H9 (cell line): Measurements from ENCODE around the gene INTS15. TPM values are rescaled to one million over a fixed set of nuclear protein-coding genes. Genes with fewer than 3 reads are reported as not detected.

Experiments
- DNase-seq: peaks from one replicate; pipeline ENCODE4 v3.0.0-alpha.2; 2017
- H2AFZ ChIP-seq: one replicate; pipeline ENCODE4 v1.6.1; 2013; ENCODE audit warnings: mild to moderate bottlenecking, low read length, control low read depth, moderate library complexity
- H2AK5ac ChIP-seq: 2 replicates; pipeline ENCODE4 v1.6.1; 2013; ENCODE audit warnings: low read length, control low read depth, mixed read lengths; ENCODE audit not compliant: insufficient read length
- H2BK120ac ChIP-seq: one replicate; pipeline ENCODE4 v1.6.1; 2013; ENCODE audit warnings: low read depth, mild to moderate bottlenecking, low read length, control low read depth, inconsistent platforms; ENCODE audit not compliant: poor library complexity, severe bottlenecking
- H2BK12ac ChIP-seq: 2 replicates; pipeline ENCODE4 v1.6.1; 2013; ENCODE audit warnings: low read length, control low read depth, mixed read lengths, low read depth; ENCODE audit not compliant: insufficient read length
- H2BK15ac ChIP-seq: 2 replicates; pipeline ENCODE4 v1.6.1; 2013; ENCODE audit warnings: low read depth, low read length, control low read depth
- H2BK20ac ChIP-seq: one replicate; pipeline ENCODE4 v1.6.1; 2013; ENCODE audit warnings: low read depth, mild to moderate bottlenecking, low read length, control low read depth, inconsistent platforms; ENCODE audit not compliant: poor library complexity, severe bottlenecking
- H2BK5ac ChIP-seq: 2 replicates; pipeline ENCODE4 v1.6.1; 2013; ENCODE audit warnings: low read length, control low read depth, mixed read lengths; ENCODE audit not compliant: insufficient read length
- H3K14ac ChIP-seq: 2 replicates; pipeline ENCODE4 v1.6.1; 2013; ENCODE audit warnings: low read length, control low read depth; ENCODE audit not compliant: insufficient read depth
- H3K18ac ChIP-seq: 2 replicates; pipeline ENCODE4 v1.6.1; 2013; ENCODE audit warnings: low read depth, mild to moderate bottlenecking, mixed read lengths, low read length, control low read depth; ENCODE audit not compliant: insufficient read length
- H3K23ac ChIP-seq: 2 replicates; pipeline ENCODE4 v1.6.1; 2013; ENCODE audit warnings: low read length, control low read depth, mixed read lengths, low read depth; ENCODE audit not compliant: insufficient read length
- H3K23me2 ChIP-seq: 2 replicates; pipeline ENCODE4 v1.6.1; 2013; ENCODE audit warnings: low read depth, mild to moderate bottlenecking, mixed read lengths, low read length, control low read depth; ENCODE audit not compliant: insufficient read length, poor library complexity, severe bottlenecking
- H3K27ac ChIP-seq: 2 replicates; pipeline ENCODE4 v1.5.1; 2013; ENCODE audit warnings: low read length, control low read depth, mixed read lengths, low read depth; ENCODE audit not compliant: insufficient read length
- H3K27me3 ChIP-seq: 2 replicates; pipeline ENCODE4 v1.6.1; 2013; ENCODE audit warnings: low read length, control low read depth, inconsistent platforms; ENCODE audit not compliant: insufficient read depth
- H3K4ac ChIP-seq: 2 replicates; pipeline ENCODE4 v1.6.1; 2013; ENCODE audit warnings: low read depth, mild to moderate bottlenecking, control low read depth, inconsistent platforms, low read length, moderate library complexity
- H3K4me1 ChIP-seq: 2 replicates; pipeline ENCODE4 v1.6.1; 2013; ENCODE audit warnings: low read length, control low read depth, inconsistent platforms; ENCODE audit not compliant: insufficient read depth
- H3K4me2 ChIP-seq: 2 replicates; pipeline ENCODE4 v1.6.1; 2013; ENCODE audit warnings: low read length, control low read depth, mixed read lengths; ENCODE audit not compliant: insufficient read length, insufficient read depth
- H3K56ac ChIP-seq: 2 replicates; pipeline ENCODE4 v1.6.1; 2013; ENCODE audit warnings: low read depth, mild to moderate bottlenecking, mixed read lengths, low read length, control low read depth; ENCODE audit not compliant: insufficient read length
- H3K79me1 ChIP-seq: 2 replicates; pipeline ENCODE4 v1.6.1; 2013; ENCODE audit warnings: low read depth, mild to moderate bottlenecking, moderate library complexity, low read length, control low read depth, inconsistent platforms; ENCODE audit not compliant: insufficient read depth, poor library complexity, severe bottlenecking
- H3K79me2 ChIP-seq: 2 replicates; pipeline ENCODE4 v1.6.1; 2013; ENCODE audit warnings: low read length, control low read depth, inconsistent platforms; ENCODE audit not compliant: insufficient read depth
- H3K9ac ChIP-seq: 2 replicates; pipeline ENCODE4 v1.6.1; 2013; ENCODE audit warnings: low read length, control low read depth, mixed read lengths; ENCODE audit not compliant: insufficient read length; ENCODE audit errors: extremely low read depth
- H3K9me3 ChIP-seq: one replicate; pipeline ENCODE4 v1.6.1; 2013; ENCODE audit warnings: low read depth, low read length, inconsistent platforms; ENCODE audit not compliant: control insufficient read depth
- H3T11ph ChIP-seq: one replicate; pipeline ENCODE4 v1.6.1; 2013; ENCODE audit warnings: mild to moderate bottlenecking, low read length, control low read depth, inconsistent platforms
- H4K20me1 ChIP-seq: one replicate; pipeline ENCODE4 v1.6.1; 2013; ENCODE audit not compliant: control insufficient read depth, insufficient read length, insufficient read depth
- H4K5ac ChIP-seq: 2 replicates; pipeline ENCODE4 v1.6.1; 2013; ENCODE audit warnings: low read depth, mild to moderate bottlenecking, mixed read lengths, low read length, control low read depth; ENCODE audit not compliant: insufficient read length
- H4K8ac ChIP-seq: replicated peaks from 2 replicates; pipeline ENCODE4 v1.6.1; 2013; ENCODE audit warnings: low read length, control low read depth, mixed read lengths, low read depth; ENCODE audit not compliant: insufficient read length
- H4K91ac ChIP-seq: 2 replicates; pipeline ENCODE4 v1.6.1; 2013; ENCODE audit warnings: low read depth, mild to moderate bottlenecking, moderate library complexity, mixed read lengths, low read length, control low read depth; ENCODE audit not compliant: insufficient read length
- H3K27ac Mint-ChIP-seq, 3 experiments: 2 replicates in 2 of 3; 3 replicates in 1 of 3; pipeline ENCODE4 v1.8.0; 2020 to 2021; ENCODE audit warnings: mixed read lengths in 3 of 3, mild to moderate bottlenecking in 1 of 3, moderate library complexity in 1 of 3
- H3K27me3 Mint-ChIP-seq: 2 replicates; pipeline ENCODE4 v1.8.0; 2021; ENCODE audit warnings: low read depth, mild to moderate bottlenecking, moderate library complexity, mixed read lengths
- H3K36me3 Mint-ChIP-seq, 3 experiments: 2 replicates in 2 of 3; 3 replicates in 1 of 3; pipeline ENCODE4 v1.8.0; 2020 to 2021; ENCODE audit warnings: low read depth in 3 of 3, mixed read lengths in 3 of 3; ENCODE audit not compliant: insufficient read depth in 1 of 3
- H3K4me1 Mint-ChIP-seq, 2 experiments: 2 replicates each; pipeline ENCODE4 v1.8.0; 2020; ENCODE audit warnings: mixed read lengths in 2 of 2
- H3K4me3 Mint-ChIP-seq, 2 experiments: 2 replicates in 1 of 2; 3 replicates in 1 of 2; pipeline ENCODE4 v1.8.0; 2020 to 2021; ENCODE audit warnings: mild to moderate bottlenecking in 2 of 2, mixed read lengths in 2 of 2, moderate library complexity in 1 of 2
- H3K9me3 Mint-ChIP-seq, 2 experiments: 2 replicates in 1 of 2; 3 replicates in 1 of 2; pipeline ENCODE4 v1.8.0; 2020; ENCODE audit warnings: mild to moderate bottlenecking in 2 of 2, mixed read lengths in 2 of 2, moderate library complexity in 1 of 2
- CTCF ChIP-seq: fragments of 200-600 bp; sonication (generic); conservative IDR thresholded peaks from 3 replicates; pipeline ENCODE4 v1.8.0; 2021; ENCODE audit warnings: antibody characterized with exemption, mild to moderate bottlenecking
- WGBS: extraction: QIAGEN DNeasy Blood & Tissue Kit; methylation state at CpG from one replicate; pipeline ENCODE4 v1.1.7; 2013; ENCODE audit warnings: missing lambda C conversion rate, low lambda C conversion rate, mixed read lengths; ENCODE audit not compliant: insufficient read length; ENCODE audit errors: extremely low coverage; 5-methylcytosine and 5-hydroxymethylcytosine counted together
- total RNA-seq: library from RNA; stranded (reverse); gene quantifications from 2 replicates; pipeline ENCODE4 v1.2.1, GENCODE V29; 2021

INTS15 gene
- total RNA-seq, 1 experiment from 2014 or later: 42.9 TPM

DNA sequence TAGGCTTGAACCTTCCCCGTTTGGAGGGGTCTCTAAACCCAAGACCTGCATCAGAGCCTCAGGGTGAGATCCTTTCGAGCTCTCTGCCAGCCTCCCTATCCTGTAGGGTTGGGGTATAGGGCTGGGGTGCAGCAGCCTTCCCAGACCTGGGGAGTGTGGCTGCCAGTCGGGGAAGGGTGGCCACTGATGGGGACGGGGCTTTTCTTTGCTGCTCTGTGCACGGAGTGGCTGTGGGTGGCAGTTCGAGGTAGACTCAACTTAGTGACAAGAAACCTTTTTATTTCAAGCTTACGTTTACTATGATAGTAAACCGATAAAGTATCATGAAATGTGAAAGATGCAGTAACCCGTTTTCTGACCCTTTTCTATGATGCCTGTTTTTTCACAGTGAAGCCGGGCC is 60.3 kb downstream of the INTS15 start:
- Histone ChIP-seq H3K56ac (no peak overlapping the region), H4K20me1 (no peaks in the 10 kb centered on the region), H3K4me2 (no peak overlapping the region), H4K8ac (no peak overlapping the region), H3K23me2 (no peaks in the 10 kb centered on the region), H3K14ac (no peak overlapping the region), H3K9me3 (no peaks in the 10 kb centered on the region), H3K4me1 (no peaks in the 10 kb centered on the region), H3T11ph (no peak overlapping the region), H2BK12ac (no peak overlapping the region), H2BK20ac (no peak overlapping the region), H2BK5ac (no peak overlapping the region), H4K91ac (no peak overlapping the region), H3K79me2 (no peaks in the 10 kb centered on the region), H2BK120ac (no peak overlapping the region), H2AFZ (no peak overlapping the region), H2BK15ac (no peak overlapping the region), H4K5ac (no peak overlapping the region), H3K27me3 (no peaks in the 10 kb centered on the region), H3K27ac (no peak overlapping the region), H3K18ac (no peak overlapping the region), H3K4ac (no peak overlapping the region), H3K9ac (no peak overlapping the region), H3K79me1 (no peaks in the 10 kb centered on the region), H2AK5ac (no peak overlapping the region), H3K23ac (no peak overlapping the region)
- no peak for DNase-seq
- Mint-ChIP-seq H3K27ac (no peak overlapping the region), H3K9me3 (peaks cover 0 to 4% of the 10 kb centered on the region in 2 experiments; a peak in 1 of 5 replicates), H3K27me3 (no peaks in the 10 kb centered on the region), H3K36me3 (peaks cover 13 to 23% (median 22%) of the 10 kb centered on the region in 3 experiments), H3K4me1 (no peaks in the 10 kb centered on the region), H3K4me3 (no peak overlapping the region)
- no peak for TF ChIP-seq CTCF
- no CpG with 5 or more reads among the region's 10 CpGs for WGBS
